Testis (tissue), 2 donors: Measurements from ENCODE around the gene FKBP8.

Source experiments
- POLR2A ChIP-seq: fragments of 450-650 bp; IDR thresholded peaks from one replicate; pipeline ENCODE4 v1.6.1; 2017; ENCODE audit warnings: antibody characterized with exemption, mild to moderate bottlenecking, moderate library complexity
- TF ChIP-seq, protein P1 (sequence below), 3 experiments: fragments of 450-650 bp in 2 of 3; fragments of 200-600 bp in 1 of 3; sonication (generic) in 1 of 3; IDR thresholded peaks; one replicate each; pipeline ENCODE4 v1.5.1; 2016 to 2019; ENCODE audit warnings: antibody characterized with exemption in 3 of 3, mild to moderate bottlenecking in 2 of 3, moderate library complexity in 1 of 3

DNA sequence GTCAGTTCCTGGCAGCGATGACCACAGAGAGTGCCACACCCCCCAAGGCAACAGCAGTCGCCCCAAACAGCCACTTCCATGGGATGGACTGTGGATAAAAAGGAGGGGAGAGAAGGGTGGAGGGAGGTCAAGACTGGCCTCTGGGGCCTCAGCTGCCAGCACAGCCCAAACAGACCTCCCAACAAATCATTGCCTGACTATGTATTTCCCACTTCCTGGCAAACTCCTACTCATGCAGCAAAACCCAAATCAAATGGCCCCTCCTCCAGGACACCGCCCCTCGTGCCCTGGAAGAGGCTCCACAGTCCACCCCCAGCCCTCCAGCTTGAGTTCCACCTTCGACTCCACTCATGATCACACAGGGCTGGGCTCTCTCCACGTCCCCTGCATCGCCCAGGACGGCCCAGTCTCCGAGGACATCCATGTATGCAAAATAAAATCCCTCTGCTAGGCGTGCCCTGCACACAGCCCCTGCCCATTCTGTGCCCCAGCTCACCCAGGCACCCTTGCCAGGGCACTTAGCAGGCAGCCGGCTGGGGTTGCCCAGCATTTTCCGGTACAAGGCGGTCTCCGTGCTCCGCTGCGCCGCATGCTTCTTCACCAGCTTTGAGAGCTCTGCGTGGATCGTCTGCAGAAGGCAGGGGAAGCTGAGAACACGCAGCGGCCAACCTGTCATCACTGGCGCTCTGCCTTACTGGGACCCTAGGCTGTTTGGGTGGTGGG lies 11.0 kb downstream of the FKBP8 start:
- TF ChIP-seq, protein P1, sequence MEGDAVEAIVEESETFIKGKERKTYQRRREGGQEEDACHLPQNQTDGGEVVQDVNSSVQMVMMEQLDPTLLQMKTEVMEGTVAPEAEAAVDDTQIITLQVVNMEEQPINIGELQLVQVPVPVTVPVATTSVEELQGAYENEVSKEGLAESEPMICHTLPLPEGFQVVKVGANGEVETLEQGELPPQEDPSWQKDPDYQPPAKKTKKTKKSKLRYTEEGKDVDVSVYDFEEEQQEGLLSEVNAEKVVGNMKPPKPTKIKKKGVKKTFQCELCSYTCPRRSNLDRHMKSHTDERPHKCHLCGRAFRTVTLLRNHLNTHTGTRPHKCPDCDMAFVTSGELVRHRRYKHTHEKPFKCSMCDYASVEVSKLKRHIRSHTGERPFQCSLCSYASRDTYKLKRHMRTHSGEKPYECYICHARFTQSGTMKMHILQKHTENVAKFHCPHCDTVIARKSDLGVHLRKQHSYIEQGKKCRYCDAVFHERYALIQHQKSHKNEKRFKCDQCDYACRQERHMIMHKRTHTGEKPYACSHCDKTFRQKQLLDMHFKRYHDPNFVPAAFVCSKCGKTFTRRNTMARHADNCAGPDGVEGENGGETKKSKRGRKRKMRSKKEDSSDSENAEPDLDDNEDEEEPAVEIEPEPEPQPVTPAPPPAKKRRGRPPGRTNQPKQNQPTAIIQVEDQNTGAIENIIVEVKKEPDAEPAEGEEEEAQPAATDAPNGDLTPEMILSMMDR (IDR thresholded peaks at IDR 0.05) = no peak
- TF ChIP-seq POLR2A = no peak
